ENCODE data around the gene GRAMD2A.

GRCh38 chr15:72180761-72181324 is 16.7 kb downstream of the GRAMD2A start:
- TF ChIP-seq CTCF (IDR thresholded peaks at IDR 0.05; ENCODE audit: poor library complexity), result no peak
- no peak for TF ChIP-seq EZH2 (IDR thresholded peaks at IDR 0.05; ENCODE audit: borderline replicate concordance)
